ENCODE data around the gene ADORA2B.

- TF ChIP-seq CTCF (IDR thresholded peaks at IDR 0.05; ENCODE audit: low read length), result no peak
- no peak for TF ChIP-seq EZH2 (IDR thresholded peaks at IDR 0.05; ENCODE audit: borderline replicate concordance, low read length)
Observed at GRCh38 chr17:15921640-15922039, 23.3 kb upstream of the ADORA2B start.

Measured in OCI-LY1 (cell line).